RWPE1 (cell line): ENCODE results near the gene MBD3L4.
"Not testable (repeated sequence)": the region's sequence is repeated elsewhere in the genome, so short reads cannot be mapped to it uniquely, and the experiment has no call there.

Experiments
- CTCF ChIA-PET: fragments of 350-600 bp; sonication (Branson Sonifier 250); formaldehyde crosslinking; extraction: SDS; loops from one replicate; lab custom pipeline; 2021; lab: Yijun Ruan, JAX
- POLR2A ChIA-PET: fragments of 400-600 bp; formaldehyde crosslinking; extraction: SDS; loops from one replicate; lab custom pipeline; 2020; ENCODE audit warnings: antibody characterized with exemption; ENCODE audit not compliant: low non-redundant PET; lab: Yijun Ruan, JAX
- DNase-seq: peaks from one replicate; pipeline ENCODE4 v3.0.0; 2012; ENCODE audit warnings: low spot score
- H3K27ac ChIP-seq: fragments of 450-650 bp; 2 replicates; pipeline ENCODE4 v1.5.1; 2017
- CTCF ChIP-seq: fragments of 450-650 bp; conservative IDR thresholded peaks from 2 replicates; pipeline ENCODE4 v1.5.1; 2017; ENCODE audit warnings: low read depth, mild to moderate bottlenecking

Gene MBD3L4

DNA sequence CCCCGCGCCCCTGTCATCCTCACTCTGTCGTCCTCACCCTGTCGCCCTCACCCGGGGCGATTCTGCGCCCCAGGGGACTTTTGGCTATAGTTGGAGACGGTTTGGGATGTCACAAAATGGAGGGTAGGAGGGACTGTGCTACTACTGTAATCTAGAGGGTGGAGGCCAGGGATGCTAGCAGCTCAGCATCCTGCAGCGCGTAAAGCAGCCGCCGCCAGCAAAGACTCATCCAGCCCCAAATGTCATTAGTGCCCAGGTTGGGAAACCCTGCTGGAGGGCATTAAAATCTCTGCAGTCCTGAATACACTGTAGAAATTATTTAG lies 29.9 kb upstream of the MBD3L4 start:
- DNase-seq = no peak
- no peak for TF ChIP-seq CTCF
- POLR2A ChIA-PET = interaction anchor here (0.8 kb wide), 1 partner anchor 29 kb away, joined by 3 read pairs; no protein-coding TSS in a partner anchor
- CTCF ChIA-PET = interaction anchor here (0.6 kb wide), 1 partner anchor 651 kb away, joined by 4 read pairs; no protein-coding TSS in a partner anchor
- H3K27ac ChIP-seq = peak overlapping the region; percentile 87

DNA sequence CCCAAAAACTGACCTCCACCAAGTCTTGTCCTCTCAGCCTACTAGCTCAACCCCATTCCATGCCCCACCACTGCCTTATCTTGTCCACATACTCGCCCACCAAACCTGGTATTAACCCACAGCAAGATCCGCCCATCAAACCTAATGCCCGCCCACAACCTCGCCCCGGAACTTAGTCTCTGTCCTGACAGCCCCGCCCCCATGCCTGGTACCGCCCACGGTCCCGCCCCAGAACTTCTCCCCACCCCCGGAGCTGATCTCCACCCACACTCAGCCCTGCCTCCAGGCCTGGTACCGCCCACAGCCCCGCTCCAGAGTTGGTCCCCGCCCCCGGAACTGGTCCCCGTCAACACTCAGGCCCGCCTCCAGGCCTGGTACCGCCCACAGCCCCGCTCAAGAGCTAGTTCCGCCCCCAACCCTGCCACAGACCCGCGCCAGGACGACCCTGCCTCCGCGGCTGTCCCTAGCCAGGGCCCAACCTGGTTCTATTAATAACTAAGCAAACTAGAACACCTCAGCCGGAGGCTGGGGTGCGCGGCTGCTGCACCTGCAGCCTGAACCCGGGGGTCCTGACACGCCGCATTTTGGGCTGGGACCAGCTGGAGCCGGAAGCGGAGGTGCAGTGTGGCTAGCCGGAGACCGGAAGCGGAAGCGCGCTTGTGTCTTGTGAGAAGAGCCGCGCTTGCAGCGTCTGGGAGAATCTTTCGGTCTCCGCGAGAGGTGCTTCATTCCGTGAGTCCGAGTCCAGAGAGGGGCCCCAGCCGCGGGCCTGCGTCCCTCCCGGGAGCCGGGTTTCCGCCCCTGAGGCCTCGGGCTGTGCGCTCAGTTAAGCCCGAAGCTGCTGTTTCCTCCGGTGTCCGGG lies 29.3 kb upstream of the MBD3L4 start, which contains the start of gene ZNF557:
ZNF557 (plus strand) TSS at position 662 of the 862 bp plus-strand sequence. CDS start 5,372 bp downstream, outside the sequence.
- peak; percentile 96 for DNase-seq
- no peak for TF ChIP-seq CTCF
- CTCF ChIA-PET = interaction anchor here (0.6 to 0.7 kb wide), 2 partner anchors 156 to 652 kb away, joined by 4 read pairs; no protein-coding TSS in a partner anchor
- H3K27ac ChIP-seq = peak within 1 kb of the TSS; percentile 87
- POLR2A ChIA-PET = interaction anchor here (0.6 to 0.8 kb wide), 4 partner anchors 30 to 1027 kb away, joined by 3 to 5 read pairs (median 4); no protein-coding TSS in a partner anchor

- no peak for DNase-seq
- no peak for TF ChIP-seq CTCF
- POLR2A ChIA-PET = interaction anchor here (0.6 kb wide), 2 partner anchors 126 to 405 kb away, joined by 3 to 5 read pairs; no protein-coding TSS in a partner anchor
- CTCF ChIA-PET = no interaction called here
- H3K27ac ChIP-seq = peak overlapping the region; percentile 87
Observed at GRCh38 chr19:7068599-7068998, 28.6 kb upstream of the MBD3L4 start.

GRCh38 chr19:7067716-7068115 lies 27.7 kb upstream of the MBD3L4 start:
- ChIA-PET CTCF (no interaction called here), POLR2A (no interaction called here)
- H3K27ac ChIP-seq = no peak overlapping the region
- TF ChIP-seq CTCF = no peak
- DNase-seq = no peak

DNA sequence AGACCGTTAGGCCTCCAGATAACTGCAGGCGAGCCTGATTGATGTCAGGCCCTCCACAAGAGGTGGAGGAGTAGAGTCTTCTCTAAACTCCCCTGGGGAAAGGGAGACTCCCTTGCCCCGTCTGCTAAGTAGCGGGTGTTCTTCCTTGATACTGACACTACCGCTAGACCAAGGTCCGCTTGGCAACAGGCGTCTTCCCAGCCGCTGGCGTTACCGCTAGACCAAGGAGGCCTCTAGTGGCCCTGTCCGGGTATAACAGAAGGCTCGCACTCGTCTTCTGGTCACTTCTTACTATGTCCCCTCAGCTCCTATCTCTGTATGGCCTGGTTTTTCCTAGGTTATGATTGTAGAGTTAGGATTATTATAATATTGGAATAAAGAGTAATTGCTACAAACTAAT lies 27.1 kb upstream of the MBD3L4 start:
- TF ChIP-seq CTCF = 0 out of 2 replicates have a peak, but pooled peaks have one; percentile 9
- CTCF ChIA-PET = interaction anchor here (0.6 kb wide), 1 partner anchor 621 kb away, joined by 5 read pairs; no protein-coding TSS in a partner anchor
- POLR2A ChIA-PET, H3K27ac ChIP-seq, DNase-seq: not testable (repeated sequence)

DNA sequence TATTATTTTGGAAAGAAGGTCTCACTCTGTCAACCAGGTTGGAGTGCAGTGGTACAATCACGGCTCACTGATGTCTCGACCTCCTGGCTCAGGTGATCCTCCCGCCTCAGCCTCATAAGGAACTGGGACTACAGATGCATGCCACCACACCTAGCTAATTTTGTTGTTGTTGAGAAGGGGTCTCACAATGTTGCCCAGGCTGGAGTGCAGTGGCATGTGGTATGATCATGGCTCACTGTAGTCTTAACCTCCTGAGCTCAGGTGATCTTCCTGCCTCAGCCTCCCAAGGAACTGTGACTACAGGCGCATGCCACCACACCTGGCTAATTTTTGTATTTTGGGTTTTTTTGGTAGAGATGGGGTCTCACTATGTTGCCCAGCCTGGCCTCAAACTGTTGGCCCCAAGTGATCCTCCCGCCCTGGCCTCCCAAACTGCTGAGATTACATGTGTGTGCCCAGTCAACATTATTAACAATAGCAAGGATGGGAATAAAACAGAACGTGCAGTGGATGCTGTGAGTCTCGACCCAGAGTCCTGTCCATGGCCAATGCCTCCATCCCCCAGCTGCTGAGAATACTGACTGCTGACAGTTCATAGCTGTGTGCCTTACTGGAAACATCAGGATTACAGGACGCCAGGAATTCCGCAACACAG lies 23.9 kb upstream of the MBD3L4 start:
- DNase-seq = no peak
- CTCF ChIA-PET = no interaction called here
- no peak for TF ChIP-seq CTCF
- POLR2A ChIA-PET = no interaction called here
- no peak overlapping the region for H3K27ac ChIP-seq
